K562 (cell line): ENCODE data around the gene PVALEF.

Source experiments
- FOXP1 ChIP-seq: sonication (generic); formaldehyde crosslinking; IDR thresholded peaks from 2 replicates; pipeline ENCODE4 v1.8.0; 2022; ENCODE audit warnings: mild to moderate bottlenecking, missing genetic modification reagents
- HNRNPLL ChIP-seq: fragments of 200-400 bp; formaldehyde crosslinking; IDR thresholded peaks from 2 replicates; pipeline ENCODE4 v1.6.1; 2017; ENCODE audit warnings: low read length, low read depth, mild to moderate bottlenecking; ENCODE audit not compliant: poor library complexity, severe bottlenecking
- MAZ ChIP-seq, 2 experiments: fragments of 450-650 bp in 1 of 2; sonication (generic) in 1 of 2; formaldehyde crosslinking; IDR thresholded peaks in 1 of 2; conservative IDR thresholded peaks in 1 of 2; 2 replicates each; pipeline versions ENCODE4 v1.4.0 to v1.5.0; 2020; ENCODE audit warnings: mild to moderate bottlenecking in 1 of 2, missing genetic modification reagents in 1 of 2
- NRF1 ChIP-seq, 2 experiments: fragments of 450-650 bp; IDR thresholded peaks in 1 of 2; conservative IDR thresholded peaks in 1 of 2; 2 replicates each; pipeline ENCODE4 v1.6.1; 2014; ENCODE audit warnings: mild to moderate bottlenecking in 2 of 2
- TF ChIP-seq, protein P1 (sequence below): sonication (generic); formaldehyde crosslinking; IDR thresholded peaks from 2 replicates; pipeline ENCODE4 v1.9.0; 2022; ENCODE audit warnings: mild to moderate bottlenecking, missing genetic modification reagents
- TF ChIP-seq, protein P2 (sequence below), 3 experiments: IDR thresholded peaks in 2 of 3; conservative IDR thresholded peaks in 1 of 3; 2 replicates each; pipeline ENCODE4 v1.5.1; 2011 to 2012; ENCODE audit warnings: low read length in 3 of 3, mild to moderate bottlenecking in 3 of 3, control low read depth in 2 of 3, improper control_type of control experiment in 1 of 3, inconsistent platforms in 1 of 3, low read depth in 1 of 3, mixed read lengths in 1 of 3, moderate library complexity in 1 of 3; ENCODE audit not compliant: insufficient read depth in 2 of 3

GRCh38 chr17:81161972-81162371, 3.3 kb upstream of the PVALEF start:
- TF ChIP-seq HNRNPLL (no peak), NRF1 (conservative IDR thresholded peaks at IDR 0.05 in 1 of 2, IDR thresholded peaks at IDR 0.05 in 1 of 2) (no peak), FOXP1 (CRISPR knock-in tag) (no peak), MAZ (CRISPR knock-in tag; conservative IDR thresholded peaks at IDR 0.05 in 1 of 2, IDR thresholded peaks at IDR 0.05 in 1 of 2) (no peak)
- TF ChIP-seq, protein P1, sequence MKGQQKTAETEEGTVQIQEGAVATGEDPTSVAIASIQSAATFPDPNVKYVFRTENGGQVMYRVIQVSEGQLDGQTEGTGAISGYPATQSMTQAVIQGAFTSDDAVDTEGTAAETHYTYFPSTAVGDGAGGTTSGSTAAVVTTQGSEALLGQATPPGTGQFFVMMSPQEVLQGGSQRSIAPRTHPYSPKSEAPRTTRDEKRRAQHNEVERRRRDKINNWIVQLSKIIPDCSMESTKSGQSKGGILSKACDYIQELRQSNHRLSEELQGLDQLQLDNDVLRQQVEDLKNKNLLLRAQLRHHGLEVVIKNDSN = no peak
- TF ChIP-seq, protein P2, sequence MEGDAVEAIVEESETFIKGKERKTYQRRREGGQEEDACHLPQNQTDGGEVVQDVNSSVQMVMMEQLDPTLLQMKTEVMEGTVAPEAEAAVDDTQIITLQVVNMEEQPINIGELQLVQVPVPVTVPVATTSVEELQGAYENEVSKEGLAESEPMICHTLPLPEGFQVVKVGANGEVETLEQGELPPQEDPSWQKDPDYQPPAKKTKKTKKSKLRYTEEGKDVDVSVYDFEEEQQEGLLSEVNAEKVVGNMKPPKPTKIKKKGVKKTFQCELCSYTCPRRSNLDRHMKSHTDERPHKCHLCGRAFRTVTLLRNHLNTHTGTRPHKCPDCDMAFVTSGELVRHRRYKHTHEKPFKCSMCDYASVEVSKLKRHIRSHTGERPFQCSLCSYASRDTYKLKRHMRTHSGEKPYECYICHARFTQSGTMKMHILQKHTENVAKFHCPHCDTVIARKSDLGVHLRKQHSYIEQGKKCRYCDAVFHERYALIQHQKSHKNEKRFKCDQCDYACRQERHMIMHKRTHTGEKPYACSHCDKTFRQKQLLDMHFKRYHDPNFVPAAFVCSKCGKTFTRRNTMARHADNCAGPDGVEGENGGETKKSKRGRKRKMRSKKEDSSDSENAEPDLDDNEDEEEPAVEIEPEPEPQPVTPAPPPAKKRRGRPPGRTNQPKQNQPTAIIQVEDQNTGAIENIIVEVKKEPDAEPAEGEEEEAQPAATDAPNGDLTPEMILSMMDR (IDR thresholded peaks at IDR 0.05 in 2 of 3, conservative IDR thresholded peaks at IDR 0.05 in 1 of 3; ENCODE audit: insufficient read depth in 2 of 3, low read depth in 1 of 3, low read length in 3 of 3) = no peak
